ENCODE data around the gene ENOX1.

DNA sequence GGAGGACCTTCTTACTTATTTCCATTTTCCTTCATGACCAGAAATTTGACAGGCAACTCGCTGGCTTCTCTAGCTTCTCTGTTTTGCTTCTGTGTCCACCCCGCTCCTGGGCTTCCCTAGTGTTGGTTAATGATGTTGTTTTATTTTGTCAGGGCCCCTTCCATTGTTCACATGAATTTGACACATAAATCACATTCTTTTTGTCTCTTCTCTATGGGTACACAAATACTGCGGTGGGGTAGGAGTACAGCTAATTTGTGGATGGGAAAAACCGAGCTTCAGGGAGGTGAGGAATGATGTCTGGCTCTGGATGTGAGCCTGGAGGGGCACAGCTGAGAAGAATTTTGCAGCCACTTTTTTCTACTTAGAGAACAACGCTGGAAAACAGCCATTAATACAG lies 563.6 kb downstream of the ENOX1 start:
- TF ChIP-seq, protein P1, sequence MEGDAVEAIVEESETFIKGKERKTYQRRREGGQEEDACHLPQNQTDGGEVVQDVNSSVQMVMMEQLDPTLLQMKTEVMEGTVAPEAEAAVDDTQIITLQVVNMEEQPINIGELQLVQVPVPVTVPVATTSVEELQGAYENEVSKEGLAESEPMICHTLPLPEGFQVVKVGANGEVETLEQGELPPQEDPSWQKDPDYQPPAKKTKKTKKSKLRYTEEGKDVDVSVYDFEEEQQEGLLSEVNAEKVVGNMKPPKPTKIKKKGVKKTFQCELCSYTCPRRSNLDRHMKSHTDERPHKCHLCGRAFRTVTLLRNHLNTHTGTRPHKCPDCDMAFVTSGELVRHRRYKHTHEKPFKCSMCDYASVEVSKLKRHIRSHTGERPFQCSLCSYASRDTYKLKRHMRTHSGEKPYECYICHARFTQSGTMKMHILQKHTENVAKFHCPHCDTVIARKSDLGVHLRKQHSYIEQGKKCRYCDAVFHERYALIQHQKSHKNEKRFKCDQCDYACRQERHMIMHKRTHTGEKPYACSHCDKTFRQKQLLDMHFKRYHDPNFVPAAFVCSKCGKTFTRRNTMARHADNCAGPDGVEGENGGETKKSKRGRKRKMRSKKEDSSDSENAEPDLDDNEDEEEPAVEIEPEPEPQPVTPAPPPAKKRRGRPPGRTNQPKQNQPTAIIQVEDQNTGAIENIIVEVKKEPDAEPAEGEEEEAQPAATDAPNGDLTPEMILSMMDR (IDR thresholded peaks at IDR 0.05) = no peak
- TF ChIP-seq POLR2A (IDR thresholded peaks at IDR 0.05) = no peak
